G401 (cell line): ENCODE results near the gene AGER. TPM values are rescaled to one million over a fixed set of nuclear protein-coding genes. Genes with fewer than 3 reads are reported as not detected.
"Not testable (repeated sequence)": the region's sequence is repeated elsewhere in the genome, so short reads cannot be mapped to it uniquely, and the experiment has no call there.

Experiments used
- DNase-seq: peaks from one replicate; pipeline ENCODE4 v3.0.0-alpha.2; 2015; ENCODE audit warnings: low spot score
- in situ Hi-C: cut with HindIII; loops from 2 replicates; pipeline ENCODE4 v1.10.0; 2016; ENCODE audit warnings: low sequenced_read_pairs, mixed read lengths
- total RNA-seq: library from RNA; depleted of rRNA; stranded (reverse); fragments of >200 nt; shearing (Covaris generic); gene quantifications from 2 replicates; pipeline ENCODE4 v1.2.3, GENCODE V29; 2014

The AGER gene
- total RNA-seq, 1 experiment from 2014 or later: 17.4 TPM

DNA sequence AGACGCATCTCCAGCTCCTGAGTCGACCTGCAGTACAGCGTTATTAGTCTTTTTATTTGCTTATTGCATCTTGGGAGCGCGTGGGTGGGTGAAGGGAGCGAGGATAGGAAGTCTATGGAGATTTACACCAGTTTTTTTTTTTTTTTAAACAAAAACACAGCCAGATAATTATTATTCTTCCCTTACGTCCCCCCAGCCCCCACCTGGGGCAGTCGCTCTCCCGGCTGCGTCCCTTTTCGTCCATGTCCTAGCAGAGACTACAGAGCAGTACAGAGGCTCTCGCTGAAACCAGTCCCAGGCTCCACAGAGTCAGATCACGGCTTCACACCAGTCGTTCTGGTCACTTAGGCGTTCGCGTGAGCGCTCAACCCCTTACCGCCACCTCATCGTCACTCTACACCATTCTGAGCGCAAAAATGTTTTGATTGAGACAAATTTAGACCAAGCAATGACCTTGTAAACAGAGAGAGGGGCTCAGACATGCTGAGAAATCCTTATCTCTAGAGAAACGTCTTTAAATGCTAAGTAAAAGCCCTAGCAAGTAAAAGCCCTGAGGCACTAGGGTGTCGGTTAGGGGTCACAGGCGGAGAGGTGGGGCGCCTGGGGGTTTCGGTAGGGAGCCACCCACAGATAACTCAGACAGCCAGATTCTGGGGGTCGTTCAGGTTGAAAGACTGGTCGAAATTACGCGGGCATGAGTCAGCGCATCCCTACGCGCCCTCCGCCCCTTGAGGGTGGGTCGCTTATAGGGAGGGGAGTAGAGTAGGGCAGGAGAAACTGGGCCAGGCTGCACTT is 31.1 kb downstream of the AGER start:
- peak; percentile 75 for DNase-seq
- in situ Hi-C loops: no loop called here

DNA sequence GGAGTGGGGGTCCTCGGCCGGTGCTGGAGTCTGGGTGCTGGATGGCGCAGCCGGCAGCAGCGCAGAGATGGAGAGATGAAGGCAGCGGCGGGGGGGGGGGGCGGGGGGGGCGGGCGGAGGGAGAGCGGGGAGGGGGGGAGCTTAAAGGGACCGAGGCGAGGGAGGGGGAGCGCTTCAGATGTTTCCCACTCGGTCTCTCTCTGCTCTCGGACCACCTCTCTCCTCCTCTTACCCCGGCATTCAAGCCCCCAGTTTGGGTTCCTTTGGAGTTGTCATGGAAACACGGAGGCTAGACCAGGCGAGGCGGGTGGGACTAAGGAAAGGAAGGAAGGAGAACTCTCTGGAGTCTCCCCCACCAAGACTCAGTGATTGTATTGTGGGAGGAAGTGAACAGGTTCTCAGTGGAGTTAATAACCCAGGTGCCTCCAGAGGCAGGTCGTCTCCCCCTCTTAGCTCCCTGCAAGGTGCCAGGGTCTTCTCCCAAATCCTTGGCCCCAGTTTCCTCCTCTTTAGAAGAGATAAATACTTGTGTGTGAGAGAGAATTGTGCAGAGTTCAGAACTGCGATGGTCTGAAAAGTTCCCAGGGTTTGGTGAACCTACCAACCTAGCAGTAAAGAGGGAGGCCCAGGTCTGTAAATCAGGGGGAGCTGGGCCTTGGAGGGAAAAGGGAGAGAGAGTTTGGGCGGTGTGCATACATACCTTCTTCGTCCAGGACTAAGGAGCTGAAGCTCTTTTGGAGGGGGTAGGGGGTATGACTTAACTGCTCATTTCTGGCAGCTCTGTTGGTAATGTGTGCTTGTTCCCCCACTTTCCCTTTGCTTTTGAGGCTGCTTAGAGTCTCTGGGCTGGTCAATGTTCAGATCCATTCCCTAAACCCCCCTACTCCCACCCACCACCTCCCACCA is 31.9 kb downstream of the AGER start, which contains the start of gene PRRT1:
Gene PRRT1, minus strand, starts transcription at position 77 of the 906 bp plus-strand sequence. CDS start 112 bp downstream, outside the sequence.
- in situ Hi-C loops: no loop called here
- DNase-seq: peak; percentile 72

DNA sequence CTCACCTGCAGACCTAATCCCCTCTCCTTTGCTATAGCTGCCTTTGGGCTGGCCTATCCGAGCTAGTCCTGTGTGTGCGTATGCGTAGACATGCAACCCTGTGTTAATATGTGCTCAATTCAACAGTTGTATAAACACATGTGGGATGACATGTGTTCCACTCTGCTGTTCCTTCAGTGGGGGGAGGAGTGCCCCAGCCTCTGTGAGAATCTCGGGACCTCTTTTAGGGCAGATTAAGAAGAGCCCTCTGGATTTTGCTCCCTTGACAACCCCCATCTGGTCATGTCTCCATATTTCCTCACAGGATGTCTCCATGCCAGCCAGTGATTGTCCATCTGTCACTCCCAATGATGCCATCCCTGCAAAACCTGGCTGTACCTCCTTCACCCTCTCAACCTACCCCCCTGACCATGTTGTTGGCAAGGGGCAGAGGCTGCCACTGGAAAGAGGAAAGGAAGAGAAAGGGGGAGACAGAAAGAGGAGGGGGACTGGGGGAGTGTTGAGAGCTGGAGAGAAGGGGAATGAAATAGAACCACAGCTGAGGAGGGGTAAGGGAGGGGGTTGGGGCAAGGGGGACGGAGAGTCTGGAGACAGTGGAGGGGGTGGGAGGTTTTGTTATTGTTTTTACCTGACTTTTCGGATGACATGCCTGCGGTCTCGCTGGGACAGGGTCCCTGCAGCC is 32.7 kb downstream of the AGER start:
- in situ Hi-C loops: no loop called here
- peak; percentile 95 for DNase-seq

- DNase-seq: peak; percentile 20
- in situ Hi-C loops: no loop called here
These were observed 33.9 kb downstream of the AGER start for GRCh38 chr6:32149932-32150870.

DNA sequence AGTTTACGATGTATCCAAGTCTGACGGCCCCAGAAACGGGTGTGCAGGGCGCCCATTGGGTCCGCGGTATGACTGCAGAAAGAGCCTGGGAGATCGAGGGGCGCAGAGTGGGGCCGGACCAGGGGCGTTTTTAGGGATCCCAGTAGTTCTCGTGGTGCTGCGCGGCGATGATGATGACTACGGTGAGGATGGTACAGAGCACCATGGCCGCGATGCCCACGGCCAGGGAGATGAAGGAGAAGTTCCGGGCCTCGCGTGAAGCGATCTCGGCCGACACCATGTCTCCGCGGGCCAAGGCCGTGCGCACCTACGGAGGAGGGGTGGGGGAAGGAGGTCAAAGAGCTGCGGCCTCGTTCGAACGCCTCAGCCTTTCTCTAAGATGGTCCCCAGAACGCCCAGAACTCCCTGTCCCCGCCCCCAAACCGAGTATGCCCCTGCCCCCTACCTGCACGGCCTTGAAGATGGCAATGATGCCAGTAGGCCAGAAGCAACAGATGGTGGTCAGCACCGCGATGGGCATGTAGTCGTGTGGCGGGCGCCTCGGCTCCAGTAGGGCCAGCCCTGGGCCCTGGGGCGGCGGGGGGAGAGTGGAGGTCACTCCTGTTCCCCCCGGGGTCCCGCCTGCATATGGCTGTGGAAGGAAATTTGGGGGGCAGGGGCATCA is 34.8 kb downstream of the AGER start:
- DNase-seq: no peak
- in situ Hi-C loops: no loop called here

GRCh38 chr6:32148289-32149091 is 35.6 kb downstream of the AGER start:
- in situ Hi-C loops: no loop called here
- no peak for DNase-seq

DNA sequence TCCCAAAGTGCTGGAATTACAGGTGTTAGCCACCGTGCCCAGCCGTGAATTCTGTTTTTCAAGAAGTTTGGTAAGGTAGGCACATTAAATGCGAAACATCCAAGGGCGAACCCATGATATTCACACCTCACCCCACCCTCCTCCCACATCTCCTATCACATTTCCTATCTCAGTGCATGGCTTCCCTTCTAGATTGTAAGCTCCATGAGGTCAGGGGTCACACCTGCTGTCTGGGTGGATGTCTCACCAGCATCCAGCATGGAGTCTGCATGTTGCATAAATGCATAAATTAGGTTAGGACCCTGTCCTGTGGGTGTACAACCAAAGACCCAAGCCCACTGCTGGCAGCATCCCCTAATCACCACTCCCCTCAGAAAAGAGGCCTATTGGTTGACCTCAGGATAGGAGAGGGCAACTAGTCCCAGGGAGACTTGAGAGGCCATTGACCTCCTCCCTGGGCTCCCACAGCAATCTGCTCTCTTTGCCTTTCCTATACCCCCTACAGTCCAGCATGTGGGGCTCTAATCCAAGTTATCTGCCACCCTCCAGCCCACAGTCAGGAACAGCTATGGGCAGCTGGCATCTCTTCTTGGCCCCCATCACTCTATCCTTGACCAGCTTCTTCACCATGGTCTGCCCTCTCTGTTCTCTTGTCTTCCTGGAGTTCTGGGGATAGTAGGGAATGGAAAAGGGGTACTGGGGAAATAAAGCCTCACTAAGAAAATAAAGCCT is 36.5 kb downstream of the AGER start:
- in situ Hi-C loops: no loop called here
- DNase-seq: no peak

GRCh38 chr6:32146687-32147086 is 37.4 kb downstream of the AGER start:
- DNase-seq: no peak
- in situ Hi-C loops: no loop called here

- no peak for DNase-seq
- in situ Hi-C loops: no loop called here
These were observed 37.8 kb downstream of the AGER start for GRCh38 chr6:32146287-32146686.

- in situ Hi-C loops, DNase-seq: not testable (repeated sequence)
These were observed 39.8 kb downstream of the AGER start for GRCh38 chr6:32144238-32144637.

DNA sequence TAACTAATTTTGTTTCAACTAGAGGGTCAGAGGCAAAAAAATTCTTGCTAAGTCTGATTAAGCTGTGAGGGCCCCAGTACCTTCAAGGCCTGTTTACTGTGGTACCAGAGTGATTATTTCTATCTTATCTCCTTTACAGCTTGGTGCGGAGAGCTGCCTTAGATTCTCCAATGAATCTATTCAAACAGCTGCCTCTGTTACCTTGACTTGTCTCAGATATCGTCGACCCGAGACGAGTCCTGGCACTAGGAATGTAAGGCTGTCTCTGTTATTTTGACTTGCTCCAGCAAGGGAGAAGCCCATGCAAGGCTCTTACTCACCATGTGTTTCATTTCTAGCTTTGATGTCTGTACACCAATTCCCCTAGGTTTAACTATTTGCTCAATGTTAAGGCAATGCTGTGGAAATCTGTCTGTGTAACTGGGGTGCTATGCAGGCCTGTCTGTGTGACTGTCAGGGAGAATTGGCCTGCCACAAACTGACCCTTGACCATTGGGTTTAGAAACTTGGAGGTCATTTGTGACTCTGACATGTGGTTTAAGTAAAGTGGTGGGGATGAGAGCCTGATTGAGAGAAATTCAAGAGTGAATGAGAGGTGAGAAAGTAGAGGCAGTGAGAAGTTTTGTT is 43.5 kb downstream of the AGER start:
- no peak for DNase-seq
- in situ Hi-C loops: no loop called here

DNA sequence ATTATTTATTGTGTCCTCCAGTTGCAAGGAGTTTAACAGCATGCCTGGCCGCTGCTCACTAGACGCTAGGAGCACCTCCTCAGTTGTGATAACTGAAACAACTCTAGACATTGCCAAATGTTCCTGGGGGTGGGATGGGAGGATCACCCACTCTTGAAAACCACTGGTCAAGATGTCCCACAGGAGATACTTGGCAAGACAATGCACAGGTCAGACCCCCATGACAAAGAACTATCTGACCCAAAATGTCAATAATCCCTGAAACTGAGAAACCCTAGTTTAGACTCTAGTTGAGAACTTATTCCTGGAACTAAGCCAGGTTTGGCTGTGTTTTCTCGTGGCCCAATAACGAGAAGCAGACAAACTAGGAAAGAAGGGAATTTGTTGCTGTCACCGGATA is 44.5 kb downstream of the AGER start:
- in situ Hi-C loops: no loop called here
- DNase-seq: no peak

GRCh38 chr6:32137454-32137853 is 46.6 kb downstream of the AGER start:
- in situ Hi-C loops: no loop called here
- no peak for DNase-seq

DNA sequence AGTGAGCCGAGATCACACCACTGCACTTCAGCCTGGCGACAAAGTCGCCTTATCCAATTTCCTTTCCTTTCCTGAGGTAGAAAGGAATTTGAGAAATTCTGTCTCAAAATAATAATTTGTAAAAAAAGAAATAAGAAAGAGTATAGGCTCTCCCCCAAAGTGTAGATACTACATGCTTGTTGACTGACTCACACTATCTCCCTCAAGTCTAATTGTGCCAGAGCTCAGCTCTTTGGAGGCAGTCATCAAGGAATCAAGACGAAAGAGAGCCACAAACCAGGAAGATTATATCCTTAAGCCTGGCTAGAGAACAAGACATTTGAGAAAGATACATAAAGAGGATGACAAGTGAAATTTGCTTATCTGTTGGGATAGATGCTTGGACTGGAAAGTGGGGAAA is 50.3 kb downstream of the AGER start:
- no peak for DNase-seq
- in situ Hi-C loops: no loop called here

GRCh38 chr6:32132110-32132509 is 51.9 kb downstream of the AGER start:
- no peak for DNase-seq

GRCh38 chr6:32131439-32131948 is 52.6 kb downstream of the AGER start:
- DNase-seq: no peak
- in situ Hi-C loops: no loop called here

More at GRCh38 chr6:32132110-32132509, 51.9 kb downstream of the AGER start:
- in situ Hi-C loops: no loop called here
